Left ventricle myocardium inferior (tissue), 1 donor: ENCODE measurements around the gene PSTPIP2. TPM values are rescaled to one million over a fixed set of nuclear protein-coding genes. Genes with fewer than 3 reads are reported as not detected.

Experiments used
- DNase-seq: peaks from one replicate; pipeline ENCODE4 v3.0.0-alpha.2; 2020
- H3K27ac ChIP-seq: fragments of 200-600 bp; replicated peaks from 2 replicates; pipeline ENCODE4 v1.8.0; 2021
- H3K27me3 ChIP-seq: fragments of 200-600 bp; 2 replicates; pipeline ENCODE4 v1.8.0; 2021; ENCODE audit warnings: low read depth
- H3K36me3 ChIP-seq: fragments of 200-600 bp; 2 replicates; pipeline ENCODE4 v1.8.0; 2021
- H3K4me1 ChIP-seq: fragments of 200-600 bp; 2 replicates; pipeline ENCODE4 v1.8.0; 2021
- H3K4me3 ChIP-seq: fragments of 200-600 bp; 2 replicates; pipeline ENCODE4 v1.8.0; 2021; ENCODE audit warnings: mild to moderate bottlenecking, moderate library complexity
- H3K9me3 ChIP-seq: fragments of 200-600 bp; replicated peaks from 2 replicates; pipeline ENCODE4 v1.8.0; 2021
- intact Hi-C: fragments of 100-400 bp; cut with micrococcal nuclease; formaldehyde crosslinking; loops from one replicate; pipeline ENCODE4 v1.11.0; 2022
- total RNA-seq: library from RNA; stranded (reverse); fragmentation: NEBNext Ultra II Directional; extraction: Animal tissue kit (Norgen Biotek cat#: 25700); gene quantifications from one replicate; pipeline ENCODE4 v1.2.1, GENCODE V29; 2021
- TF ChIP-seq, protein P1 (sequence below): fragments of 200-600 bp; IDR thresholded peaks from 2 replicates; pipeline ENCODE4 v1.8.0; 2021; ENCODE audit warnings: antibody characterized with exemption, mild to moderate bottlenecking, borderline replicate concordance
- donor health status: DM: no; HTN: yes; CAD: no; lungs with severe emphysema.

PSTPIP2 gene
- total RNA-seq, 1 donor from 2014 or later: 1.8 TPM

DNA sequence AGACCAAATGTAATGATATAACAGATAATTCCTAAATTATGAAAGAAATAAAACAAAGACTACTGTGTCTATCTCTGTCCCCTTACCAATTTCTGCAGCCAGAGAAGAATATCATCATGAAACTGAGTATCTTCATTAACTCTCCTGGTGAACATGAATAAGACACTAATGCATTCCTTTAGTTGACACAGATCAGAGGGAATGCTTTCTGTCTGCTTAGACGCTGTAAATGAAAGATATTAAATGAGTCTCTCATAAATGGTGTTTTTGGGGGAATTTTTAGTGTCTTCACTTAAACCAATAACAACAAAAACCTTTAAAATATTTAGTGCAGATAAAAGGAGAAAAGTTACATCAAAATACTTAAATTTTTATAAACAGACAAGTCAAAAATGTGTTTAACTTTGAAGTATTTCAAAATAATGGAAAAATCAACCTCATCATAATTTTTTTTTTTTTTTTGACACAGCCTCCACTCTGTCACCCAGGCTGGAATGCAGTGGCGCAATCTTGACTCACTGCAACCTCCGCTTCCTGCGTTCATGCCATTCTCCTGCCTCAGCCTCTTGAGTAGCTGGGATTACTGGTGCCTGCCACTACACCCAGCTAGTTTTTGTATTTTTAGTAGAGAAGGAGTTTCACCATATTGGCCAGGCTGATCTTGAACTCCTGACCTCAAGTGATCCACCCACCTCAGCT, 120.9 kb downstream of the PSTPIP2 start:
- Histone ChIP-seq H3K27me3 (no peaks in the 10 kb centered on the region), H3K27ac (no peak overlapping the region), H3K9me3 (no peaks in the 10 kb centered on the region), H3K4me3 (no peak overlapping the region), H3K36me3 (peaks cover 93% of the 10 kb centered on the region), H3K4me1 (peaks cover 11% of the 10 kb centered on the region)
- TF ChIP-seq, protein P1, sequence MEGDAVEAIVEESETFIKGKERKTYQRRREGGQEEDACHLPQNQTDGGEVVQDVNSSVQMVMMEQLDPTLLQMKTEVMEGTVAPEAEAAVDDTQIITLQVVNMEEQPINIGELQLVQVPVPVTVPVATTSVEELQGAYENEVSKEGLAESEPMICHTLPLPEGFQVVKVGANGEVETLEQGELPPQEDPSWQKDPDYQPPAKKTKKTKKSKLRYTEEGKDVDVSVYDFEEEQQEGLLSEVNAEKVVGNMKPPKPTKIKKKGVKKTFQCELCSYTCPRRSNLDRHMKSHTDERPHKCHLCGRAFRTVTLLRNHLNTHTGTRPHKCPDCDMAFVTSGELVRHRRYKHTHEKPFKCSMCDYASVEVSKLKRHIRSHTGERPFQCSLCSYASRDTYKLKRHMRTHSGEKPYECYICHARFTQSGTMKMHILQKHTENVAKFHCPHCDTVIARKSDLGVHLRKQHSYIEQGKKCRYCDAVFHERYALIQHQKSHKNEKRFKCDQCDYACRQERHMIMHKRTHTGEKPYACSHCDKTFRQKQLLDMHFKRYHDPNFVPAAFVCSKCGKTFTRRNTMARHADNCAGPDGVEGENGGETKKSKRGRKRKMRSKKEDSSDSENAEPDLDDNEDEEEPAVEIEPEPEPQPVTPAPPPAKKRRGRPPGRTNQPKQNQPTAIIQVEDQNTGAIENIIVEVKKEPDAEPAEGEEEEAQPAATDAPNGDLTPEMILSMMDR: no peak
- intact Hi-C loops: no loop called here
- no peak for DNase-seq

DNA sequence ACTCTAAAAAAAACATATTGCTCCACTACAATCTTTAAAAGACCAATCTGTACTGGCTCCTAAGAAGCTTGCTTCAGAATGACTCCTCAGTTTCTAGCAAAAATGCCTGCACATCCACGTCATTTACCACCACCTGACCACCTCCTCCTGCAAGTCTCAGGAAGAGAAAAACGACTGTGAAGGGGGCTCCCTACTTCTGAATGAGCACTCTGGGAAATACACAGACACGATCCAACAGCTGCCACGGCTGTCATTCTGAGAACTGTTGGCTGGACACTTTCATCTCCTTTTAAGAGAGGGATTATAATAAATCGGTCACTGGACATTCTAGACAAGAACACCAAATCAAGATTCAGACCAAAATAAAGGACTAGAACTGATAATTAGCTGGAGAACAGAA, 126.4 kb downstream of the PSTPIP2 start:
- DNase-seq: no peak
- Histone ChIP-seq H3K27ac (no peak overlapping the region), H3K4me1 (no peaks in the 10 kb centered on the region), H3K36me3 (peaks cover 97% of the 10 kb centered on the region), H3K27me3 (no peaks in the 10 kb centered on the region), H3K9me3 (no peaks in the 10 kb centered on the region), H3K4me3 (no peak overlapping the region)
- intact Hi-C loops: no loop called here
- TF ChIP-seq, protein P1: no peak

DNA sequence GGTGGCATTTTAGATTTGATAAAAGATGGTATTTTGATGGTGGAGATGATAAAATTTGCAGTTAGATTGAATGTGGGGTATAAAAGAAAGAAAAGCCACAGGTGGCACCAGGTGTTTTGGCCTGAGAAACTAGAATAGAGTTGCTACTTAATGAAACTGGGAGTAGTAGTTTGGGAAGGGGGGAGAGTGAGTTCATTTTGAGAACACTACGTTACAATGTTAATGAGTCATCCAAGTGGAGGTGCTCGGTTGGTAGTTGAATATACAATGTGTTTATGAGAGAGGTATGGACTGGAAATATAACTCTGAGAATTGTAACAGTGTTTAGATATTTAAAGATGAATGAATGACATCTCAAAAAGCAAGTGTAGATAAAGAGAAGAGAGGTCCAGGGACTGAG, 131.3 kb downstream of the PSTPIP2 start:
- DNase-seq: no peak
- peaks cover 97% of the 10 kb centered on the region for H3K36me3 ChIP-seq
- TF ChIP-seq, protein P1: no peak
- no peaks in the 10 kb centered on the region for H3K4me1 ChIP-seq
- no peaks in the 10 kb centered on the region for H3K9me3 ChIP-seq
- no peaks in the 10 kb centered on the region for H3K27me3 ChIP-seq
- intact Hi-C loops: no loop called here
- no peak overlapping the region for H3K4me3 ChIP-seq
- no peak overlapping the region for H3K27ac ChIP-seq

DNA sequence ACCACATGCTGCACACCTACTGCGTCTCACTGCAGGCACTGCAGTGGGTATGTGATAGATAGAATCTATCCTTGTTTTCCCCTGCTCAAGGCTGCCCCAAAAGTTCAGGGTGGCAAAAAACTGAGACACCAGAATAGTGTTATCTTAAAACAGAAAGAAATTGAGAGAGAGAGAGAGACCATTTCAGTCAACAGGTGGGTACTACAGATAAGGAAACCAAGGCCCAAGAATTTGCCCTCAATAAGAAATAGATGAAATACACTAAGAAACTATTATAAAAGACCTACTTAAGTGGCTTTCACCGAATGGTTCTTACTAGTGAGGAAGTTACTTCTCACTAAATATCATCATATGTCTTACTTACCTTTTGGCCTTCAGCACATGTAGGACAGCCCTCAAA, 132.8 kb downstream of the PSTPIP2 start:
- Histone ChIP-seq H3K27me3 (no peaks in the 10 kb centered on the region), H3K4me3 (no peak overlapping the region), H3K36me3 (peaks cover 96% of the 10 kb centered on the region), H3K4me1 (no peaks in the 10 kb centered on the region), H3K27ac (no peak overlapping the region), H3K9me3 (no peaks in the 10 kb centered on the region)
- no peak for DNase-seq
- intact Hi-C loops: no loop called here
- TF ChIP-seq, protein P1: no peak

DNA sequence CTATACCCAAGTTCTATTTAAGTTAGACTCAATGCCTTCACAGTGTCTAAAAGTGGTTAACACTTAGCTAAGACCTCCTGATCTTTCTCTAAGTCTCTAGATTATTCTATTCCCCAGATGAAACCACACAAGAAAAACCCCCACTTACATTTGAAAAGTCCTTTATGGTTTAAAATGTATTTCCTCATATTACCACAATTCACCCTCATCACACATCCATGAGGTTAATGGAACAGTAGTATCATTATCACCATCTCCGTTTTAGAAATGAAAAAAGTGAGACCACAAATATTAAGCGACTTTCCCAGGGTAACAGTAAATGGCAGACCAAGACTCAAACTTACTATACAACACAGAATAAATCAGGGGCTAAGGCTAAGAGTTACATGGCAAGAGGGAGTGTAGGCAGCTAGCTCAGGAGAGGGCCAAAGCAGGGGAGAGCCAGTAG, 133.5 kb downstream of the PSTPIP2 start:
- Histone ChIP-seq H3K27ac (no peak overlapping the region), H3K4me1 (peaks cover 3% of the 10 kb centered on the region), H3K9me3 (no peaks in the 10 kb centered on the region), H3K4me3 (no peak overlapping the region), H3K36me3 (peaks cover 96% of the 10 kb centered on the region), H3K27me3 (no peaks in the 10 kb centered on the region)
- no peak for DNase-seq
- intact Hi-C loops: no loop called here
- TF ChIP-seq, protein P1: no peak
